H9 (cell line): Measurements from ENCODE around the gene PPP1R8. TPM values are rescaled to one million over a fixed set of nuclear protein-coding genes. Genes with fewer than 3 reads are reported as not detected.

Experiments
- DNase-seq: peaks from one replicate; pipeline ENCODE4 v3.0.0-alpha.2; 2017
- H2AFZ ChIP-seq: one replicate; pipeline ENCODE4 v1.6.1; 2013; ENCODE audit warnings: mild to moderate bottlenecking, low read length, control low read depth, moderate library complexity
- H2AK5ac ChIP-seq: 2 replicates; pipeline ENCODE4 v1.6.1; 2013; ENCODE audit warnings: low read length, control low read depth, mixed read lengths; ENCODE audit not compliant: insufficient read length
- H2BK120ac ChIP-seq: one replicate; pipeline ENCODE4 v1.6.1; 2013; ENCODE audit warnings: low read depth, mild to moderate bottlenecking, low read length, control low read depth, inconsistent platforms; ENCODE audit not compliant: poor library complexity, severe bottlenecking
- H2BK12ac ChIP-seq: 2 replicates; pipeline ENCODE4 v1.6.1; 2013; ENCODE audit warnings: low read length, control low read depth, mixed read lengths, low read depth; ENCODE audit not compliant: insufficient read length
- H2BK15ac ChIP-seq: 2 replicates; pipeline ENCODE4 v1.6.1; 2013; ENCODE audit warnings: low read depth, low read length, control low read depth
- H2BK20ac ChIP-seq: one replicate; pipeline ENCODE4 v1.6.1; 2013; ENCODE audit warnings: low read depth, mild to moderate bottlenecking, low read length, control low read depth, inconsistent platforms; ENCODE audit not compliant: poor library complexity, severe bottlenecking
- H2BK5ac ChIP-seq: 2 replicates; pipeline ENCODE4 v1.6.1; 2013; ENCODE audit warnings: low read length, control low read depth, mixed read lengths; ENCODE audit not compliant: insufficient read length
- H3K14ac ChIP-seq: 2 replicates; pipeline ENCODE4 v1.6.1; 2013; ENCODE audit warnings: low read length, control low read depth; ENCODE audit not compliant: insufficient read depth
- H3K18ac ChIP-seq: 2 replicates; pipeline ENCODE4 v1.6.1; 2013; ENCODE audit warnings: low read depth, mild to moderate bottlenecking, mixed read lengths, low read length, control low read depth; ENCODE audit not compliant: insufficient read length
- H3K23ac ChIP-seq: 2 replicates; pipeline ENCODE4 v1.6.1; 2013; ENCODE audit warnings: low read length, control low read depth, mixed read lengths, low read depth; ENCODE audit not compliant: insufficient read length
- H3K23me2 ChIP-seq: 2 replicates; pipeline ENCODE4 v1.6.1; 2013; ENCODE audit warnings: low read depth, mild to moderate bottlenecking, mixed read lengths, low read length, control low read depth; ENCODE audit not compliant: insufficient read length, poor library complexity, severe bottlenecking
- H3K27ac ChIP-seq: 2 replicates; pipeline ENCODE4 v1.5.1; 2013; ENCODE audit warnings: low read length, control low read depth, mixed read lengths, low read depth; ENCODE audit not compliant: insufficient read length
- H3K27me3 ChIP-seq: 2 replicates; pipeline ENCODE4 v1.6.1; 2013; ENCODE audit warnings: low read length, control low read depth, inconsistent platforms; ENCODE audit not compliant: insufficient read depth
- H3K4ac ChIP-seq: 2 replicates; pipeline ENCODE4 v1.6.1; 2013; ENCODE audit warnings: low read depth, mild to moderate bottlenecking, control low read depth, inconsistent platforms, low read length, moderate library complexity
- H3K4me1 ChIP-seq: 2 replicates; pipeline ENCODE4 v1.6.1; 2013; ENCODE audit warnings: low read length, control low read depth, inconsistent platforms; ENCODE audit not compliant: insufficient read depth
- H3K4me2 ChIP-seq: 2 replicates; pipeline ENCODE4 v1.6.1; 2013; ENCODE audit warnings: low read length, control low read depth, mixed read lengths; ENCODE audit not compliant: insufficient read length, insufficient read depth
- H3K56ac ChIP-seq: 2 replicates; pipeline ENCODE4 v1.6.1; 2013; ENCODE audit warnings: low read depth, mild to moderate bottlenecking, mixed read lengths, low read length, control low read depth; ENCODE audit not compliant: insufficient read length
- H3K79me1 ChIP-seq: 2 replicates; pipeline ENCODE4 v1.6.1; 2013; ENCODE audit warnings: low read depth, mild to moderate bottlenecking, moderate library complexity, low read length, control low read depth, inconsistent platforms; ENCODE audit not compliant: insufficient read depth, poor library complexity, severe bottlenecking
- H3K79me2 ChIP-seq: 2 replicates; pipeline ENCODE4 v1.6.1; 2013; ENCODE audit warnings: low read length, control low read depth, inconsistent platforms; ENCODE audit not compliant: insufficient read depth
- H3K9ac ChIP-seq: 2 replicates; pipeline ENCODE4 v1.6.1; 2013; ENCODE audit warnings: low read length, control low read depth, mixed read lengths; ENCODE audit not compliant: insufficient read length; ENCODE audit errors: extremely low read depth
- H3K9me3 ChIP-seq: one replicate; pipeline ENCODE4 v1.6.1; 2013; ENCODE audit warnings: low read depth, low read length, inconsistent platforms; ENCODE audit not compliant: control insufficient read depth
- H3T11ph ChIP-seq: one replicate; pipeline ENCODE4 v1.6.1; 2013; ENCODE audit warnings: mild to moderate bottlenecking, low read length, control low read depth, inconsistent platforms
- H4K20me1 ChIP-seq: one replicate; pipeline ENCODE4 v1.6.1; 2013; ENCODE audit not compliant: control insufficient read depth, insufficient read length, insufficient read depth
- H4K5ac ChIP-seq: 2 replicates; pipeline ENCODE4 v1.6.1; 2013; ENCODE audit warnings: low read depth, mild to moderate bottlenecking, mixed read lengths, low read length, control low read depth; ENCODE audit not compliant: insufficient read length
- H4K8ac ChIP-seq: replicated peaks from 2 replicates; pipeline ENCODE4 v1.6.1; 2013; ENCODE audit warnings: low read length, control low read depth, mixed read lengths, low read depth; ENCODE audit not compliant: insufficient read length
- H4K91ac ChIP-seq: 2 replicates; pipeline ENCODE4 v1.6.1; 2013; ENCODE audit warnings: low read depth, mild to moderate bottlenecking, moderate library complexity, mixed read lengths, low read length, control low read depth; ENCODE audit not compliant: insufficient read length
- H3K27ac Mint-ChIP-seq, 3 experiments: 2 replicates in 2 of 3; 3 replicates in 1 of 3; pipeline ENCODE4 v1.8.0; 2020 to 2021; ENCODE audit warnings: mixed read lengths in 3 of 3, mild to moderate bottlenecking in 1 of 3, moderate library complexity in 1 of 3
- H3K27me3 Mint-ChIP-seq: 2 replicates; pipeline ENCODE4 v1.8.0; 2021; ENCODE audit warnings: low read depth, mild to moderate bottlenecking, moderate library complexity, mixed read lengths
- H3K36me3 Mint-ChIP-seq, 3 experiments: 2 replicates in 2 of 3; 3 replicates in 1 of 3; pipeline ENCODE4 v1.8.0; 2020 to 2021; ENCODE audit warnings: low read depth in 3 of 3, mixed read lengths in 3 of 3; ENCODE audit not compliant: insufficient read depth in 1 of 3
- H3K4me1 Mint-ChIP-seq, 2 experiments: 2 replicates each; pipeline ENCODE4 v1.8.0; 2020; ENCODE audit warnings: mixed read lengths in 2 of 2
- H3K4me3 Mint-ChIP-seq, 2 experiments: 2 replicates in 1 of 2; 3 replicates in 1 of 2; pipeline ENCODE4 v1.8.0; 2020 to 2021; ENCODE audit warnings: mild to moderate bottlenecking in 2 of 2, mixed read lengths in 2 of 2, moderate library complexity in 1 of 2
- H3K9me3 Mint-ChIP-seq, 2 experiments: 2 replicates in 1 of 2; 3 replicates in 1 of 2; pipeline ENCODE4 v1.8.0; 2020; ENCODE audit warnings: mild to moderate bottlenecking in 2 of 2, mixed read lengths in 2 of 2, moderate library complexity in 1 of 2
- WGBS: extraction: QIAGEN DNeasy Blood & Tissue Kit; methylation state at CpG from one replicate; pipeline ENCODE4 v1.1.7; 2013; ENCODE audit warnings: missing lambda C conversion rate, low lambda C conversion rate, mixed read lengths; ENCODE audit not compliant: insufficient read length; ENCODE audit errors: extremely low coverage; 5-methylcytosine and 5-hydroxymethylcytosine counted together
- total RNA-seq: library from RNA; stranded (reverse); gene quantifications from 2 replicates; pipeline ENCODE4 v1.2.1, GENCODE V29; 2021
- TF ChIP-seq, protein P1 (sequence below): fragments of 200-600 bp; sonication (generic); conservative IDR thresholded peaks from 3 replicates; pipeline ENCODE4 v1.8.0; 2021; ENCODE audit warnings: antibody characterized with exemption, mild to moderate bottlenecking

PPP1R8 gene
- total RNA-seq, 1 experiment from 2014 or later: 58.8 TPM

DNA sequence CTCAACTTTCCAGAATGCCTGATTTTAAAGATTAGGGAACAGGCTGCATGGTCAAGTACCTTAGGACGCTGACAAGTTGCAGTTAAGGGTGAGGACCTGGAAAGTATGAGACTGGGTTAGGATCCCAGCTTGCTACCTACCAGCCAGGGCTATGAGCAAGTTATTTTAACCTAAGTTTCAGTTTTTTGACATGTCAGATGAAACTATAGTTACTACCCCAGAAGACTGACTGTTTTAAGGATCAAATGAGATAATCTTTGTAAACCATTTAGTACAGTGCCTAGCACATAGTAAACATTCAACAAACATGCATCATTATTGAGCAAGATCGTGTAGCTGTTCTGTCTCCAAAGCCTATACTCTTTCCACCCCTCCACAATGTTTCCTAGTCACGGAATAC, 56.2 kb downstream of the PPP1R8 start:
- Mint-ChIP-seq H3K27ac (no peak overlapping the region), H3K36me3 (peaks cover 8 to 78% (median 54%) of the 10 kb centered on the region in 3 experiments; a peak in 6 of 7 replicates), H3K27me3 (no peaks in the 10 kb centered on the region; the same call in 1 of the 2 replicates), H3K4me1 (no peaks in the 10 kb centered on the region), H3K9me3 (no peaks in the 10 kb centered on the region), H3K4me3 (no peak overlapping the region)
- H3K18ac ChIP-seq: no peak overlapping the region
- H3K23ac ChIP-seq: no peak overlapping the region
- TF ChIP-seq, protein P1, sequence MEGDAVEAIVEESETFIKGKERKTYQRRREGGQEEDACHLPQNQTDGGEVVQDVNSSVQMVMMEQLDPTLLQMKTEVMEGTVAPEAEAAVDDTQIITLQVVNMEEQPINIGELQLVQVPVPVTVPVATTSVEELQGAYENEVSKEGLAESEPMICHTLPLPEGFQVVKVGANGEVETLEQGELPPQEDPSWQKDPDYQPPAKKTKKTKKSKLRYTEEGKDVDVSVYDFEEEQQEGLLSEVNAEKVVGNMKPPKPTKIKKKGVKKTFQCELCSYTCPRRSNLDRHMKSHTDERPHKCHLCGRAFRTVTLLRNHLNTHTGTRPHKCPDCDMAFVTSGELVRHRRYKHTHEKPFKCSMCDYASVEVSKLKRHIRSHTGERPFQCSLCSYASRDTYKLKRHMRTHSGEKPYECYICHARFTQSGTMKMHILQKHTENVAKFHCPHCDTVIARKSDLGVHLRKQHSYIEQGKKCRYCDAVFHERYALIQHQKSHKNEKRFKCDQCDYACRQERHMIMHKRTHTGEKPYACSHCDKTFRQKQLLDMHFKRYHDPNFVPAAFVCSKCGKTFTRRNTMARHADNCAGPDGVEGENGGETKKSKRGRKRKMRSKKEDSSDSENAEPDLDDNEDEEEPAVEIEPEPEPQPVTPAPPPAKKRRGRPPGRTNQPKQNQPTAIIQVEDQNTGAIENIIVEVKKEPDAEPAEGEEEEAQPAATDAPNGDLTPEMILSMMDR: no peak
- no CpG with 5 or more reads among the region's 3 CpGs for WGBS
- no peak overlapping the region for H2BK20ac ChIP-seq
- H3K9me3 ChIP-seq: no peaks in the 10 kb centered on the region
- H3T11ph ChIP-seq: no peak overlapping the region
- H4K8ac ChIP-seq: no peak overlapping the region
- H3K4me1 ChIP-seq: no peaks in the 10 kb centered on the region
- H3K27me3 ChIP-seq: no peaks in the 10 kb centered on the region
- no peak overlapping the region for H2AFZ ChIP-seq
- no peak for DNase-seq
- no peak overlapping the region for H3K4me2 ChIP-seq
- no peak overlapping the region for H2BK15ac ChIP-seq
- no peak overlapping the region for H2BK120ac ChIP-seq
- H2AK5ac ChIP-seq: no peak overlapping the region
- H3K27ac ChIP-seq: no peak overlapping the region
- H4K20me1 ChIP-seq: no peaks in the 10 kb centered on the region
- no peaks in the 10 kb centered on the region for H3K23me2 ChIP-seq
- no peak overlapping the region for H4K91ac ChIP-seq
- H3K56ac ChIP-seq: no peak overlapping the region
- H4K5ac ChIP-seq: no peak overlapping the region
- H3K9ac ChIP-seq: no peak overlapping the region
- no peak overlapping the region for H2BK12ac ChIP-seq
- H2BK5ac ChIP-seq: no peak overlapping the region
- H3K79me1 ChIP-seq: no peaks in the 10 kb centered on the region
- H3K79me2 ChIP-seq: no peaks in the 10 kb centered on the region
- no peak overlapping the region for H3K14ac ChIP-seq
- no peak overlapping the region for H3K4ac ChIP-seq
